ENCODE measurements around the gene PHLPP1. TPM values are rescaled to one million over a fixed set of nuclear protein-coding genes. Genes with fewer than 3 reads are reported as not detected.

Gene PHLPP1
- total RNA-seq, 2 donors from 2014 or later, result 8.6 to 20.8 TPM

DNA sequence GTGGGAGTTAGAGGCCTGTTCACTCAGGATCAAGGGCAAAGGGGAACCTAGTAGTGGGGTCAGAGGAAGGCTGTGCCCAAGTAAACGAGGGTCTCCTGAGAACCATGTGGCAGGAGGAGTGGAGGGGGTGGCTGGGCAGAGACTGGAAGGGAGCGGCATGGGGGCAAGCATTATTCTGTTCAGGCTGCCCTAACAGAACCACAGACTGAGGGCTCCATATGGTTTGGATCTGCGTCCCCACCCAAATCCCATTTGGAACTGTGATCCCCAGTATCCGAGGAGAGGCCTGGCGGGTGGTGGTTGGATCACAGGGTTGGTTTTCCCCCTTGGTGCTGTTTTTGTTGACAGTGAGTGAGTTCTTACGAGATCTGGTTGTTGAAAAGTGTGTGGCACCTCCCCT is 287.0 kb downstream of the PHLPP1 start:
- no peak for TF ChIP-seq POLR2A (IDR thresholded peaks at IDR 0.05)
- TF ChIP-seq, protein P1, sequence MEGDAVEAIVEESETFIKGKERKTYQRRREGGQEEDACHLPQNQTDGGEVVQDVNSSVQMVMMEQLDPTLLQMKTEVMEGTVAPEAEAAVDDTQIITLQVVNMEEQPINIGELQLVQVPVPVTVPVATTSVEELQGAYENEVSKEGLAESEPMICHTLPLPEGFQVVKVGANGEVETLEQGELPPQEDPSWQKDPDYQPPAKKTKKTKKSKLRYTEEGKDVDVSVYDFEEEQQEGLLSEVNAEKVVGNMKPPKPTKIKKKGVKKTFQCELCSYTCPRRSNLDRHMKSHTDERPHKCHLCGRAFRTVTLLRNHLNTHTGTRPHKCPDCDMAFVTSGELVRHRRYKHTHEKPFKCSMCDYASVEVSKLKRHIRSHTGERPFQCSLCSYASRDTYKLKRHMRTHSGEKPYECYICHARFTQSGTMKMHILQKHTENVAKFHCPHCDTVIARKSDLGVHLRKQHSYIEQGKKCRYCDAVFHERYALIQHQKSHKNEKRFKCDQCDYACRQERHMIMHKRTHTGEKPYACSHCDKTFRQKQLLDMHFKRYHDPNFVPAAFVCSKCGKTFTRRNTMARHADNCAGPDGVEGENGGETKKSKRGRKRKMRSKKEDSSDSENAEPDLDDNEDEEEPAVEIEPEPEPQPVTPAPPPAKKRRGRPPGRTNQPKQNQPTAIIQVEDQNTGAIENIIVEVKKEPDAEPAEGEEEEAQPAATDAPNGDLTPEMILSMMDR (IDR thresholded peaks at IDR 0.05), result no peak
- ATAC-seq (no peak), DNase-seq (no peak)
- Histone ChIP-seq H3K4me3 (no peak overlapping the region), H3K36me3 (replicated peaks in 1 of 2; ENCODE audit: insufficient read depth in 1 of 2, low read depth in 2 of 2) (no peaks in the 10 kb centered on the region), H3K27me3 (no peaks in the 10 kb centered on the region), H3K9me3 (no peaks in the 10 kb centered on the region), H3K27ac (no peak overlapping the region), H3K4me1 (peaks cover 19% of the 10 kb centered on the region)
- intact Hi-C loops (cut with DNase I), result no loop called here
- 74 to 93% methylated on average over 6 of the region's 6 CpGs for WGBS, 2 donors

DNA sequence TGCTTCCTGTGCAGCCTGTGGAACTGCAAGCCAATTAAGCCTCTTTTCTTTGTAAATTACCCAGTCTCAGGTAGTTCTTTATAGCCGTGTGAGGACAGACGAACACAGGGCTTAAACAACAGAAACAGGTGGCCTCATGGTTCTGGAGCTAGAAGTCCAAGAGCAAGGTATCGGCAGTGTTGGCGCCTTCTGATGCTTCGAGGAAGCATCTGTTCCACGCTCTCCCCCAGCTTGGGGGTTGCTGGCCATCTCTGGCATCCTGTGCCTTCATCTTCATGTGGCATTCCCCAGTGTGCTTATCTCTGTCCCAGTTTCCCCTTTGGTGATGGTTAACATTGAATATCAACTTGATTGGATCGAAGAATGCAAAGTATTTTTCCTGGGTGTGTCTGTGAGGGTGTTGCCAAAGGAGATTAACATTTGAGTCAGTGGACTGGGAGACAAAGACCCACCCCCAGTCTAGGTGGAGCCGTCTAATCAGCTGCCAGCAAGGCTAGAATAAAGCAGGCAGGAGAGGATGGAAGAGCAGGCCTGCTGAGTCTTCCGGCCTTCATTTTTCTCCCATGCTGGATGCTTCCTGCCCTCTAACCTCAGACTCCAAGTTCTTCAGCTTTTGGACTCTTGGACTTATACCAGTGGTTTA is 287.6 kb downstream of the PHLPP1 start:
- Histone ChIP-seq H3K27ac (no peak overlapping the region), H3K36me3 (replicated peaks in 1 of 2; ENCODE audit: insufficient read depth in 1 of 2, low read depth in 2 of 2) (no peaks in the 10 kb centered on the region), H3K4me1 (peaks cover 19% of the 10 kb centered on the region), H3K9me3 (no peaks in the 10 kb centered on the region), H3K27me3 (no peaks in the 10 kb centered on the region), H3K4me3 (no peak overlapping the region)
- TF ChIP-seq, protein P1 (IDR thresholded peaks at IDR 0.05), result no peak
- no peak for TF ChIP-seq POLR2A (IDR thresholded peaks at IDR 0.05)
- ATAC-seq (no peak), DNase-seq (no peak)
- intact Hi-C loops (cut with DNase I), result no loop called here
- 71 to 75% methylated on average over 9 of the region's 9 CpGs for WGBS, 2 donors

- Histone ChIP-seq H3K36me3 (replicated peaks in 1 of 2; ENCODE audit: insufficient read depth in 1 of 2, low read depth in 2 of 2) (no peaks in the 10 kb centered on the region), H3K9me3 (no peaks in the 10 kb centered on the region), H3K27me3 (no peaks in the 10 kb centered on the region), H3K4me3 (no peak overlapping the region), H3K4me1 (peaks cover 16% of the 10 kb centered on the region), H3K27ac (no peak overlapping the region)
- TF ChIP-seq, protein P1 (IDR thresholded peaks at IDR 0.05), result no peak
- TF ChIP-seq POLR2A (IDR thresholded peaks at IDR 0.05), result no peak
- DNase-seq, result no peak
- ATAC-seq, result no peak
- intact Hi-C loops (cut with DNase I), result no loop called here
- 92 to 97% methylated on average over 5 of the region's 5 CpGs for WGBS, 2 donors
These were observed 288.6 kb downstream of the PHLPP1 start for GRCh38 chr18:63003899-63004298.

DNA sequence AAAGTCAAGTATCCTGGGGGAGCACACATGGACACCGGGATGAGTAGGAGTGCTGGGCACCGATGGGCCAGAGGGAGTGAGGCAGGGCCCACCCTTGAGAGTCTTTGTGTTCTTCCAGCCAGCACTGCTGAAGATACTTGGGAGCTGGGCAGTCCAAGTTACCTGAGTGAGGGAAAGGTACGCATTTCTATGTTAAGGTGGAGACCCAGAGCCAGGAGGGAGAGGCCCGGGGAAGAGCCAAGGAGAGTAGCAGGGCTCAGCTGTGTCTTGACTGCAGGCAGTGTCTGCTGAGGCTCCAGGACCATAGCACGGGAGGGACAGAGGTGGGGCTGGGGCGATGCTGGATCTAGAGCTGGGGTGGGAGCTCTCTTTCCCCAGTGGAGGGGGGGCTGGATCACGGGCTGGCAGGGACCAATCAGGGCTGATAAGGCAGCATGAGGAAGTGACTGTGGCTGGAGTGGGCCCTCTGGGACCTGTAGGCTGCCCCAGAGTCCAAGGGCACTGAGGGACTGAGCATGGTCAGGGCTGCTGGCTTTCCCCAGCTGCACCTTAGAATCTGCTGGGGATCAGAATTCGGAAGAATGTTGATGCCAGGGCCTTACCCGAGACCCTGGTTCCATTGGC is 289.2 kb downstream of the PHLPP1 start:
- intact Hi-C loops (cut with DNase I), result no loop called here

More for the DNA sequence above, 289.2 kb downstream of the PHLPP1 start:
- no peak overlapping the region for H3K27ac ChIP-seq
- no peaks in the 10 kb centered on the region for H3K36me3 ChIP-seq (replicated peaks in 1 of 2; ENCODE audit: insufficient read depth in 1 of 2, low read depth in 2 of 2)
- ATAC-seq (peak; percentile 31), DNase-seq (no peak)
- no peak overlapping the region for H3K4me3 ChIP-seq
- no peaks in the 10 kb centered on the region for H3K9me3 ChIP-seq
- H3K27me3 ChIP-seq, result no peaks in the 10 kb centered on the region
- WGBS, 2 donors, result 55 to 61% methylated on average over 7 to 9 of the region's 9 CpGs
- TF ChIP-seq POLR2A (IDR thresholded peaks at IDR 0.05), result no peak
- TF ChIP-seq, protein P1 (IDR thresholded peaks at IDR 0.05), result no peak
- peaks cover 9% of the 10 kb centered on the region for H3K4me1 ChIP-seq
